HG03060 (cell line): Measurements from ENCODE around the gene KDM8.

ENCODE experiments used
- ATAC-seq: cut with Tn5 transposase; IDR thresholded peaks from one replicate; pipeline ENCODE4 v1.9.1; 2021; ENCODE audit warnings: low read depth, moderate number of reproducible peaks; ENCODE audit not compliant: unreplicated experiment

The KDM8 gene

DNA sequence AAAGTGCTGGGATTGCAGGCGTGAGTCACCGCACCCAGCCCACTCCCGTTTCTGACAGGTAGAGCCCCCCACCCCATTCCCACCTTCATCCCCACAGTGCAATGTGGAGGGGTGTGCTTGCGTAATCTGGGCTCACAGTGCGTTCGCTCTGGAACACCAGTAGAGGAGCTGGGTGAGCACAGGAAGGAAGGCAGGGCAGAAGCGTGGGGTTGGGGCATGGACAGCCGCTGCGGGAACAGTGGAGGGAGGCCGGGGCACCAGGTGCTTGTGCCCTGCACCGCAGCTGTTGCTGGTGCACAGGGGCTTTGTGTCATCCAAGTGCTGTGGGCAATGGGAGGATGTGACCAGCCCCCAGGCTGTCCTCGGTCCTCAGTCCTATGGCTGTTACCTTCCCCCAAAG is 24.7 kb downstream of the KDM8 start:
- ATAC-seq: no peak

DNA sequence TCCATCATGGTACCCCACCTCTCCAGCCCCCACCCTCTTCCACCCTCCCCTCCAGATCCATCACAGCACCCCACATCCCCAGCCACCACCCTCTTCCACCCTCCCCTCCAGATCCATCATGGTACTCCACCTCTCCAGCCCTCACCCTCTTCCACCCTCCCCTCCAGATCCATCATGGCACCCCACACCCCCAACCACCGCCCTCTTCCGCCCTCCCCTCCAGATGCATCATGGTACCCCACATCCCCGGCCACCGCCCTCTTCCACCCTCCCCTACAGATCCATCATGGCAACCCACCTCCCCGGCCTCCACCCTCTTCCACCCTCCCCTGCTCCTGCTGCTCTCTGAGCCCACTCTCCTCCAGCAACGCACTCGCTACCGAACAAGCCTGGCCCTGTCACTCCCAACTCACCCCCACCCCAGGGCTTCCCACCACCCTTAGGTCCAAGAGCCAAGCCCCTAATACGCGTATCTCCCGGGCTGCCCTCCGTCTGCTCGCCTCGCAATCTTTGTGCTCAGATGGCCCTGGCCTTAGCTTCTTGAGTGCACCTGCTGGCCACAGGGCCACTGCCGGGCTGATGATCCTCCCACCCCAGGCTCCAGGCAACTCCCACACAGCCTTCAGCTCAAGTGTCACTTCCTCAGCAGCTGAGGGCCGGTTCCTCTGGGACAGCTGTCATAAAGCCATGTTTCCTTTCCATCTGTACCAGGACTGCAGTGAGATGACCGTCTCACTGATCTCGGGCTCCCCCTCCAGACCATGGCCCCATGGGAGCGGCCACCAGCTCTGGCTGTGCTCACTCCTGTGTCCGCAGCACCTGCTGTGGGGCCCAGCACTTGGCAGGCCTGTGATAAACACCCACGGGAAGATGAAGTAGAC is 25.5 kb downstream of the KDM8 start:
- no peak for ATAC-seq

DNA sequence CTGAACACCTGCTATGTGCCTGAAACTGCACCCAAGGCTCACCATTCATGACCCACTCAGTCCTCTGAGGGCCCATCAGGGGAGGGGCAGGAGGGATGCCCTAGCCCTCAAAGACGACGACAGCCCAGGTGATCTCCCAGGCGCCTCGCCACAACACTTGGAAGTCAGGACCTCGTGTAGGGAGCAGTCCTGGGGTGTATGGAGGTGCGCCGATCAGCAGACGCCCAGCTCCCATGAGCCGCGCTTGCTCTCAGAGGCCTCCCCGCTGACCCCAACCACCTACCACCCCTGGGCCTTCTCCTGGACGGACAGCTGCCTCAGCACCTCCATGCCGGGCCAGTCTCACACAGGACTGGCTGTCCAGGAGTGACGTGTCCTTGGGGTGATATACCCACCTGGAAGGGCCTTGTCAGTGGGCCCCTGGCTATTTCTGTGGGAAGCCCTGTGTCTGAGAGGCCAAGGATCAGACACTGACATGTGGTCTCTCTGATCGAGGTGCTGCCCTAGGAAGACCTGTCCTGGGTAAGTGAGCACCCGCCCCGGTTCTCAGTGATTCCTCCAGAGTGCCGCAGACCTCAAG is 26.7 kb downstream of the KDM8 start:
- no peak for ATAC-seq

DNA sequence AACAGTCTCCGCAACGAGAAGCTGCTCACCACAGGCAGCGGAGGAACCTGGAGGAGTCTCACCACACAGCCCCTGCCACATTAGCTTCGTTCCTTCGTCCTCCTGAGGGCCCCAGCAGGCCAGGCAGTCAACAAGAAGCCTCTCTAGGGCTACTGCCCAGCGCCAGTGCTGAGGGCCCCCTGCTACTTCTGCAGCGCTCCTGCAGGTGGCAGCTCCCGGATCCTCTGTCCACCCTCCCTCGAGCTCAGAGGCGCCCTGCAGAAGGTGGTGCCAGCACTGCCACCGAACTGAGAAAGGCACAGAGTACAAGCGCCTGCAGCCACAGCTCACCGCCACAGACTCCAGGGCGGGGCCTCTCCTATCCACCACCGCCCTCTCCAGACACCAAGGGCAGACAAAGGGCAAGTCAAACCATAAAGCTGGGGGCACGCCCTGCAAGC is 27.3 kb downstream of the KDM8 start:
- ATAC-seq: no peak

DNA sequence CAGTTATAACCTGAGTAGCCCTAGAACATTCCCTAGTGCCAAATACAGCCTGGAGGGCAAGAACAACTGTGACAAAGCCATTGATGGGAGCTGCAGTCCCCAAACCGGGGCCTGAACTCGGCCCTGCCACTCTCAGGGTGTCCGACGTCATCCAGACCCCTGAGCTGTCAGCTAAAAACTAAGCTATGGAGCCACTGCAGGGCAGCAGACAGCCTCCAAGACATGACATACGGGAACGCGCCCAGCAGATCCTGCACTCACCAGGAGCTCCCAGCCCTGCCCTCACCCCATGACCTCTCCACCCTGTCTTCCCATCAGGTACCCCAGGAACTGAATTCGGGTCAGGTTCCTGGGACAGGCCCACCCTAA is 28.4 kb downstream of the KDM8 start:
- no peak for ATAC-seq

DNA sequence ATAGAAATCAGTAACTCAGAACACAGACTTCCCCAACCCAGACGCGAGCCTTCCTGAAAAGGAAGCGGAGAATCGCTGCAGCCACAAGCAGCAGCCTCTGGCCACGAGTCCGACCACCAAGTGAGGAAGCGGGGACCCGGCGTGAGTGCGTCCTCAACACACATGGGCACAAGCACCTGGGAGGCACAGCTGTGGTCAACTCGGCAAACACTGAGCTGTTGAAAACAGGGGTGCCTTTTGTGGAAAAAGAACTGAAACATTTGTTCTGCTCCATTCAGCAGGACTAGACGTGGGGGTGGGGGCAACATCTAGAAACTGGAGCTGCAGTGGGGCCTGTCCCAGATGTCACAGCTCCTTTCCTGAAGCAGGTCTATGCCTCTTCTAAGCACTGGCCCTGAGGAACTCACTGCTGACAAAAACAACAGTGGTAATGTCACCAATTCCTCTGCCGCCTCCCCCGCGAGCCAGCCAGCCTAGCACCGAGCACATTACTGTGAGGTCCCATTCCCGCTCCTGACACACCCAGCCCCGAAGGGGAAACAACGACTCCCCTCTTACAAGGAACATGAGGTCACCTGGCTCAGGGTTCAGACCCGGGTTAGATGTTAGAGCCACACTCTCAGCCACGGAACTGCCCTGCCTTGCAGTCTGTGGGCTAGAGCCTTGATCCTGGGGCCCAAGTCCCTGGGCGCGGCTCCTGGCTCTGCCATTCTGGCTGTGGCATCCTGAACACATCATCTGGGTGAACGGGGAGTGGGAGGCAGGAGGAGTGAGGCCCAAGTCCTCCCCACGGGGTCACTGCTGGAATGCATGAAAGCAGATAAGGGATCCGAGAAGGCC is 29.0 kb downstream of the KDM8 start:
- ATAC-seq: no peak

DNA sequence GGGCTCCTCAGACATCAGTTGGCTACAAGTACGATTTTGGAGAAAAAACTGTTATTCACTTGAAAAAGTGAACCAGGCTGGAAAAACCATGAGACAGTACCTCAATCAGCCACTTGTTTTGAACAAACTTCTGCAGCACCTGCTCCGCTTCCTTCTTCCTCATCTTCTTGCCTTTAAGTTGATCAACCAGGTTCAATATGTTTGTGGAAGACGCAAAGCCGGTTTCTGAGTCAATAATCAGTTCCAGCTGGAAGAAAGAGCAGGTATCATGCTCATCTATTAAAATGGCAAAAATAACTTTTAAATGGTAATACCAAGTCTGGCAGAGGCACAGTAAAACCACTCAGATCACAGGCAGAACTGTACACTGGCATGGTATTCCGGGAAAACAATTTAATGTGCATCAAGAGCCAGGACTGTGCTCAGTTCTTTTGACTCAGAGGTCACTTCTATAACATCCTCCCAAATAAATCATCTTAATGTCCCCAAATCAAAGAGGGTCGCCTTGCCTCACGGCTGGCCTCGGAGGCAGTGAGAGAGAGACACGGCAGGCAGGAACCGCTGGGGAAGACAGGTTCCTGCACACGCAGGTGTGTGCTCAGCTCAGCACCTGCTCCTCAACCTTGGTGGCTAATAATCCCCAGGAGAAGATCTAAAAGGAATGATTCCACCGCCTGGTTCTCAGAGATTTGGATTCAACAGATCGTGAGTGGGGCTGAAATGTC is 29.7 kb downstream of the KDM8 start:
- no peak for ATAC-seq

DNA sequence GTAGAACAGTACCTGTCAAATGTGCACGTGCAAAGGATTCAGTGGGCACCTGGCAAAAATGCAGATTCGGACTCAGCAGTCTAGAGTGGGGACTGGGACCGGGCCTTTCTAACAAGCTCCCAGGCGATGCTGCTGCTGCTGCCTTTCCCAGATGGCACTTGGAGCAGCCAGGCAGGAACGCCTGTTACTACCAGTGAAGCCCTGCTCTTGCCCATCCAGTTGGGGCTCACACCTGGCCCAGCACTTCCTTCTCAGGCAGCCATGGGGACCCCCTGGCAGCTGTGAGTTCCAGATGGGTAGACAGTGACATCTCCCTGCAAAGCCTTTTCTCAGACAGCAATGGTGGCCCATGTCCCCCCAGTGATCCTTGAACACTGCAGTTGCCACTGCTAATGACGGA is 30.4 kb downstream of the KDM8 start:
- ATAC-seq: no peak

DNA sequence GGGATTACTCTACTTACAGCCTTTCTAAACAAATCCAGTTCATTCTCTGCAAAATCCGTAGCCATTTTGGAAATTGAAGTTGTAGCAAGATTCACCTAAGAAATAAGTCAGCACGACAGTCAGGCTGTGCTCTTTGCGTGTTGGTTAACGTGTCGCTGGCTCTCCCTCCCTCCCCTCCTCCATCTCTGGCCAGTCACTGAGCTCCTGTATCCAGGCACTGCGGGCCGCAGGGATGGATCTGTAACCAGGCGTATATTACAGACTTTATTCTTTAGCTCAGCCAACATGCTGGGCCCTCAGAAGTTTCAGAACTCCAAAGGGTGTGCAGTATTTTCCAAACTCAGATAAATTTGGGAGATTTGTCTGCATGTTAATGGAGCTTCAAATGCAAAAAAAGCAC is 30.8 kb downstream of the KDM8 start:
- no peak for ATAC-seq

DNA sequence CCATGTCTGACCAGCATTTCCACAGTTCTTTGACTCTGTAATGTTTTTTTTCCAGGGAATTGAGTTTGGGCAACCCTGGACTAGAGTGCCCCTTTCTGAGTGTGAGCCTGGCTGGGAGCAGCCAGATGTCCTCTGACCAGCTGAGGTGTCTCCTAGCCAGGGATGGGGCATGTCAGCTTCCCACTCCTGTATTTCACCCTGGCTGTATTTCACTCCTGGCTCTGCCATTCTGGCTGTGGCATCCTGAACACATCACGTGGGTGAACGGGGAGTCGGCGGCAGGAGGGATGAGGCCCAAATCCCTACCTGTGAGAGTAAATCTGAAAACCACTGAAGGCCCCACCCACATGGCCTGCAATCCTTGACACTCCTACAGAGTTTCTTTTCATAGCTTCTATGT is 31.3 kb downstream of the KDM8 start:
- ATAC-seq: no peak

DNA sequence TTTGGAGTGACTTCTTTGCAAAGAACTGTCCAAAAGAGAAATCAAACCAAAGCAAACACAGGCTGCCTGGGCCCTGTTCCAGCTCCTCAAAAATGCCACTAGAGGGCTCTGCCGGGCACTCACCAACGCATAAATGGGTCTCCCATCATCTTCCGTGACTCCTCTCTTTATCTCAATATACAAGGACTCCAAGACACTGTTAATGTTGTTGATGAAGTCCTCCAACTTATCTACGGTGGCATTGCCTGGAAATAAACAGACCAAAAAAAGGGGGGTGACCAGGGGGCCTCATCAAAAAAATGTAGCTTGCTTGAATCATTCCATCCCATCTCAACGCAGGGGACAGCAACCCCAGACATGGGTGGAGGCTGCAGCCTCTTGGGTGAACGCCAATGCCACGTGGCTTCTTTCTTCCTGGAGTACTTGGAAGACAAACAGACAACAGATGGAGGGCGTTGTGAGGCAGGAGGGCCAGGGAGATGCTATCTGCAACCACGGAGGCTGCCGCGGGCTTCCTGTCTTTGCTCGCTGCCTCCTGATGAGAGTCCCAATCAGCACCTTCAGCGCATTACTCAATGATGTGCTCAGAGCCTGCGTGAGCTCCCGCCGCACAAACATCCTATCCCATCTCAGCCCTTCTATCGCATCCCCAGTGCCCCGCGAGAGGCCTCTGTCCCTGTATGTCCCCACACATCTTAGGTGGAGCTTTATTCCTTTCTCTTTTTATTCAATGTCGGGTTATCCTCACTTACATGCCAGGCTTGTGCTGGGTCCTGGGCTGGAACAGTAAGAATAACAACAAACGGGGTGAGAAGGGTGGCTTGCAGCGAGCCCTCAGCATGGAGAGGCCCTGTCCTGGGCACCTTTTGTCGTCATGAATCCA is 32.0 kb downstream of the KDM8 start:
- no peak for ATAC-seq

DNA sequence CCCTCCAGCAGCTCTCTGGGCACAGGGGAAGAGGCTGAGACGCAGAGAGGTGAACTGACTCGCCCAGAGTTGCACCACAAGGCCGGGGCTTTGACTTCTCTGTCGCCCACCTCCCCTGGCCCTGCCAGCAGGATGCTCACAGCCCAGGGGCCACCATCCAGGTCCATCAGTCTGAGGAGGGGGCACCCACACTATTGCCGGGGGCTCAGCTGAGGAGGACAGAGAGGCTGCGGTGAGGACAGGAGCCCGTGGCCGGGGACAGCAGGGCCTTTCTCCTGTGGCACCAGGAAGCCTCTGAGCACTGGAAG is 32.6 kb downstream of the KDM8 start:
- ATAC-seq: no peak

DNA sequence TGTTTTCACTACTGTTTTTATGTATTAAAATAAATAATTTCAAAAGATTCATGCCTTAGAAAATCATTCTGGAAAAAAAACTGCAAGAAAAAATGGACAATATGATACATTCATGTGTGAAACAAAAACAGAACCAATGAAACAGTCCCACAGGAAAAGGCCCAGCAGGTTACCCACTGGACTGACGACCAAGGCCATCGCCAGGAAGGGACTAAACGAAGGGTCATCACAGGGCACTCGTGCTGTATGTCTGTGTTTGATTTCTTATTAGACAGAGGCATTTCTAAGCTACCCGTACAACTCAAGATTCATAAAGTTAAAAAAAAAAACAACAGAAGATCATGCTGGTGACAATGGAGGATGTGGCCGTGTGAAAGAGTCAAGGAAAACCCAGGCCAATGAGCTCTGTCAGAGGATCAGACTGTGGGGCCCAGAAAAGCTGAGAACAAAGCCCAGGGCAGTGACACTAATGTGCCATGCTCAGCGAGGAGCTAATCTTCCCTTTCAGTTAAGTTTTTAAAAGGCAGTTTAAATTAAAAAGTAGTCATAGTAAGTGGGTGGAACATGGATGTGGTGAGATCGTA is 33.4 kb downstream of the KDM8 start:
- no peak for ATAC-seq

DNA sequence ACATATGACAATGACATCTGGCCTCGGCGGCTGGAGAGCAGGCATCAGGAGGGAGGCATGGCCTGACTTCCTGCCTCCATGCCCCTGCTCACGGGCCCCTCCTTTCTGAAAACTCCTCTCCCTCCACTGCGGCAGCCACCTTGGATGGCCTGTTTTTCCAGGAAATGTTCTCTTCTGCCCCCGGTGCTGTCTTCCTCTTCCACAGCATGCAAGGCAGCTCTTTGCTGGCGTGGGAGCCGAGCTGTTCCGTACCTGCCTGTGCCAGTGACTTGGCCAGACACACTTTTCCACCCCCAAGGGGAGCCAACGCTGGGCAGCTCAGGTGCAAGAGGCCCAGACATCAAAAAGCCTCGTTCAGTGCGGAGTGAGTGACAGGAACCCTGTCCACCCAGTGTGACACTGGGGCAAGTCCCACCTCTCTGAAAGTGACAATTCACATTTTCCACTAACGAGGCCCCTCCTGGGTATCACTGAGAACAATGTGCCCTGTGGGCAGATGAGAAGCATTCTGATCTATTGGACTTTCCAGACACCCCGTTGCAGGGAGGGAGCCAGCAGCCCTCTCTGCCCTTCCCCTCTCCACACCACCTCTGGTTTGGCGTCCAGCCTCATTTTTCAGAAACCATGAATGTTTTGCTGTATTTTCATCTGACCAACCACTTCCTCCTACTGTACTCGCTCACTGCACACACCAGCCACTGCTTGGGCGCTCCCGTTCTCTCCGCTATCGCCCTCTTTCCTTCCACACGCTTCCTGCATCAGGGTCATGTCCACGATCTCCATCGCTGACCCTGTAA is 34.1 kb downstream of the KDM8 start:
- peak; percentile 77 for ATAC-seq

DNA sequence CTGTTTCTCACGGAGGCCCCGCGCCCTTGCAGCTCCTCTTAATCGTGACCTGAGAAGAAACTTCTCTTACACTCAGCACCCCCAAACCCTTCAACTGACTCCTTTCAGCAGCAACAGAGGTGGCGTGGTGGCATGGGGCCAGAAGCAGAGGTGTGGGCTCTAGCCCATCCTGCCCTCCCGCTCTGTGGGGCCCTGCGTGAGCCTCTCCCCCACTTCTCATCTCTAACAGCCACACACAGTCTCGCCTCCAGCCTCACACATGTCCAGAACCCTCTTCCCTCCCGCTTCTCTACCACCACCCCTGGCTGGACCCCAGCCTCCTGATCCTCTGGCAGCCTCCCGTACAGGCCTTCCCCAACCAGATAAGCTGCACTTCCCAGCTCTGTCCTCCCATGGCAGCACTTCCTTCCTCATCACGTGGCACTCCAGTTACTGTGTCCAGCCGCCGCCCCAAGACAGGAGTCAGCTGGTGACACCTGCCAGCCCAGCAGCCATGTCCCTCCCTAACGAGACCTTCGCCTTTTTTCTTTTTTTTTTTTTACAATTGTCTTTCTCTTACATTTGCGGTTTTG is 34.8 kb downstream of the KDM8 start:
- no peak for ATAC-seq

DNA sequence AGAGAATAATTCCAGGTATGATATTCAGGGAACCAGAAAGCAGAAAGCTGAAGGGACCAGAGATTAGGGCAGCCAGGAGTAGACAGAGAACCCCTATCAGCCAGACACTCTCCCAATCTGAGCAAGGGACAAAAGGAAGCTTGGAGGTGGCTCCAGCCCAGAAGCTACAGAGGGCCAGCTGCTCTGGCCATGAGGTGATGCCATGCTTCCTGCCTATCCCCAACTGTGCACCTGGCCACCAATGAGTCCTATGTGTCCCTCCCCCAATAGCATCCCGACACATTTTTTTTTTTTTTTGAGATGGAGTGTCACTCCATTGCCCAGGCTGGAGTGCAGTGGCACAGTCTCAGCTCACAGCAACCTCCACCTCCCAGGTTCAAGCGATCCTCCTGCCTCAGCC is 35.3 kb downstream of the KDM8 start:
- no peak for ATAC-seq

DNA sequence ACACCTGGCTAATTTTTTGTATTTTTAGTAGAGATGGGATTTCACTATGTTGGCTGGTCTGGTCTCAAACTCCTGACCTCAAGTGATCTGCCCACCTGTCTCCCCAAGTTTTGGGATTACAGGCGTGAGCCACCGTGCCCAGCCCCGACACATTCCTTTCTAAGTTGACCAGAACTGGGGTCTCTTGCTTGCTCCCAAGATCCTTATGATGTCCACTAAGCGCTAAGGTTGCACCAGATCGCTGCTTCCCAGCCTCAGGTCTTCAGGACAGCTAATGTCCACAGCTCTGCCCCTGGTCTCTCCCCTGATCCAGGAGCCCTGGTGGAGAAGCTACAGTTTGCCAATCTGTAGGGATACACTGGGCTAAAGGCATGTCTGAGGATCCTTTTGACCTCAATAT is 35.7 kb downstream of the KDM8 start:
- ATAC-seq: no peak

DNA sequence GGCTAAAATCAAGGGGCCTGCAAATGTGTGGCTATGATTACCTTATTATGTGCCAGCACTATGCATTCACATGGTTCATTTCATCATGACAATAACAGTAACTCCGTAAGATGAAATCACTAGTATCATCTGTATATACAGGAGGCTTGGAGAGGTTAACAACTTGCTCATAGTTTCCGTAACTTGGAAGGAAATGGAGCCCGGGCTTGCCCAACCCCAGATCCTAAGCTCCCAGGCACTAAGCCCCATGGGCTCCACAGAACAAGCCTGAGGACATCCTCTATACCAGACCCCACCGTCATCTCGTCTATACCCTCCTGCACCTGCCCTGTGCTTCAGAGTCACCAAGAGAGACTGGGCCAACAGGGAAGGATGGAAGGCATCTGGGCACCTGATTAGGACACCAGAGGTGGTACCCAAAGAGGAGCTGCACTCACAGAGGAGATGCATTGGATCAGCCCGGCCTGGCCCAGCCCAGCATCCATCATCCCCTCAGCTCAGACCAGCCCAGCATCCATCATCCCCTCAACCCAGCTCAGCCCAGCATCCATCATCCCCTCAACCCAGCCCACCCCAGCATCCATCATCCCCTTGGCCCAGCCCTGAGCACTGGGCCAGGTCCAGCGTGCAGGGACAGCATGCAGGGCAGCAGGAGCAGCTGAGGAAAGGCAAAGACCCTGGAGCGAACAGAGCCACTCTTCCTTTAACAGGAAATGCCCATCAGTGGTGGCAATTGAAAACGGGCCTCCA is 36.8 kb downstream of the KDM8 start:
- ATAC-seq: no peak
